ENCODE measurements around the gene TNK2. TPM values are rescaled to one million over a fixed set of nuclear protein-coding genes. Genes with fewer than 3 reads are reported as not detected.
"Not testable (repeated sequence)": the region's sequence is repeated elsewhere in the genome, so short reads cannot be mapped to it uniquely, and the experiment has no call there.

The TNK2 gene
- total RNA-seq, 1 donor from 2014 or later, result 11.3 TPM

DNA sequence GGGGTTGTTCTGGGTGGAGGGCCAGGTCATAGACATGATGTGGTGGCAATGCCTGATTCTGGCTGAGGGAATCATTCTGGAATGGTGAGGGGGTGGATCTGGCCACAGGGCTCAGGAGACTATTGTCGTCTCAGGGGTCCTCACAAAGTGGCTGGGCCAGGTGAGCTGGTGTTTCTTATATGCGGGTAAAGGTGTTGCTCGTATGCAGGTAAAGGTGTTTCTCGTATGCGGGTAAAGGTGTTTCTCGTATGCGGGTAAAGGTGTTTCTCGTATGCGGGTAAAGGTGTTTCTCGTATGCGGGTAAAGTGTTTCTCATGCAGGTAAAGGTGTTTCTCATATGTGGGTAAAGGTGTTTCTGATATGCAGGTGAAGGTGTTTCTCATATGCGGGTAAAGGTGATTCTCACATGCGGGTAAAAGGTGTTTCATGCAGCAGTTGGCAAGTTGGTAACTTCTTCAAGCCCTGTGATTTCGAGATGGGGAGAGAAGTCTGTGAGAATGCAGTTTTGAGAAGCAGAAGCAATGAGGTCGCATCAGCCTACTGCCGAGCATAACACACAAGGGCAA, 86.1 kb downstream of the TNK2 start:
- no peak for DNase-seq (ENCODE audit: low read depth in 2 of 2)

DNA sequence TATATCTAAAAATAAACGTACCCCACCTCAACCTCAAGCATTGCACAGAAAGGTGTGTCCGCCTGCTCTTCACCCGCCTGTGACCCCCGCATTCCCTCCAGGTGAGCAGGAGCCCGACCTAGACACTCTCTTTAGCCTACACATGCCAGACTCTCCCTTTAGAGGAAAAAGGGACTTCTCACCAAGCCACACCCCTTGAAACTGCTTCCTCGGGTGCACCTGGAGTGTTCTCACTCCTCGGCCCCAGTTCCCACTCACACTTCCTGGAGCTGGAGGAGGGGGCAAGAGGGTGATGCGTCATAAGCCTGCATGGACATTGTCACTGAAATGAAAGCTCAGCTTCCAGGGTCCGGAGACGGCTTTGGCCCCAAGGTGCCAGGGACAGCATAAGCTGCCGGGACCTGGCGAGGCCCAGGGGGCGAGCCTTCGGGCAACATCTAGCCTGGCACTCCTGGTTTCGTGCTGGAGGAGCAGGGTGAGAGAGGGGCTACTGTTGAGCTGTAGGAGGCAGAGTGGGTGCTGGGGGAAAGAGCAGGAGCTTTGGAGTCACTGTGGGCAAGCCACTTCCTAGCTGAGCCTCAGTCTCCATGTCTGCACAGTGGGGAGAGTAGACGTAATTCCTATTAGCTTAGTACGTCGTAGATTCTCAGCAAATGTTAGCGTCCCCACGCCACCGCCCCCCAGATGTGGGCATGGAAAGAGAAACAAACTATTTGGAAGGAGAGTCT, 86.8 kb downstream of the TNK2 start:
- DNase-seq (ENCODE audit: low read depth in 2 of 2), result no peak

DNA sequence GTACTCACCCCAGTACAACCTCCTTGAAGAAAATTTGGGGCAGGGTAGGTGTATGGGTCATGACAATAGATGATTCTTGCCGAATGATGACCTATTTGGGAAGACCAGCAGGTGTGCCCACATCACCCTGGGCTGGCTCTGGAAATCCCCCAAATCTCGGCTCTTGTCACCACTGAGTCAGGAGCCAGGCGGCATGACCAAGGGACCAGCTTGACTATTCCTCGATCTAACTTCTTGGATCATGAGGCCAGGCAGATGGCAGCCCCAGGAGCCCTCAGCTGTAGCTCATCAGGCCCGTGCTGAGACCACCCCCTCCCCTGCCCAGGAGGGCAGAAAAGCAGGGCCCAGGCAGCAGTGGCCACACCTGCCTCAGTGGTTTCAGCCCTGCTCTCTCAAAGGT, 87.5 kb downstream of the TNK2 start:
- no peak for DNase-seq (ENCODE audit: low read depth in 2 of 2)

DNA sequence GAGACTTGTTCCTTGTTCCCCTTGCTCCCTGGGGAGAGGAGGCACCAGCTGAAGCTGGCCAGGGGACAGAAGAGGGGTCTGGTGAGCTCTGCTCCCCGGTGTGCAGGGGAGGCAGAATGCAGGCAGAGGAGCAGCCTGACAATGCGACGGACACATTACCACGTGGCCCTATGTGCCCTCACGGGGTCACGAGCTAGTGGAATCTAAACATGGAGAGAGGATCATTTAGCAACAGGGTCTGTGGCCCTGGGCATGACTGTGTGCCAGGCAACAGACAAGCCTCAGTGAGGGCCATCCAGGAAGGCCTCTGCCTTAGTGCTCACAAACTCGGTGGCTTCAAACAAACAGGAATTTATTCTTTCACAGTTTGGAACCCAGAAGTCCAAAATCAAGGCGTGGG, 88.2 kb downstream of the TNK2 start:
- no peak for DNase-seq (ENCODE audit: low read depth in 2 of 2)

DNA sequence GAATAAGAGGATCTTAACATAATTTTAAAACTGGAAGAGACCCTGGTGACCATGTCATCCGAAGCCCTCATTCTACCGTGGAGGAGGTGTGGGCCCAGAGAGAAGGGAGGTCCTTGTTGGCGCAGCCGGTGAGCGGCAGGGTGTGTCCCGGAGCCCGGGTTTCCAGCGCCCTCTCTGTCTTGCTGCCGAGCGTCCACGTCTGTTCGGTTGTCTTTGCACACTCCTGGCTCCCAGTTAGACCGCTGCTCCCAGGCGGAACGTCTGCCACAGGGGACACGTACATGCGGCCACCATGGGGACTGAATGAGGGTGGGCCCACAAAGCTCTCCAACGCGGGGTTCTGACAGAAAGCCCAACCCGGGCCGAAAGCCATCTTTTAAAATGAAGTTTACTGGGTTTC, 90.0 kb downstream of the TNK2 start:
- DNase-seq (ENCODE audit: low read depth in 2 of 2), result no peak

DNA sequence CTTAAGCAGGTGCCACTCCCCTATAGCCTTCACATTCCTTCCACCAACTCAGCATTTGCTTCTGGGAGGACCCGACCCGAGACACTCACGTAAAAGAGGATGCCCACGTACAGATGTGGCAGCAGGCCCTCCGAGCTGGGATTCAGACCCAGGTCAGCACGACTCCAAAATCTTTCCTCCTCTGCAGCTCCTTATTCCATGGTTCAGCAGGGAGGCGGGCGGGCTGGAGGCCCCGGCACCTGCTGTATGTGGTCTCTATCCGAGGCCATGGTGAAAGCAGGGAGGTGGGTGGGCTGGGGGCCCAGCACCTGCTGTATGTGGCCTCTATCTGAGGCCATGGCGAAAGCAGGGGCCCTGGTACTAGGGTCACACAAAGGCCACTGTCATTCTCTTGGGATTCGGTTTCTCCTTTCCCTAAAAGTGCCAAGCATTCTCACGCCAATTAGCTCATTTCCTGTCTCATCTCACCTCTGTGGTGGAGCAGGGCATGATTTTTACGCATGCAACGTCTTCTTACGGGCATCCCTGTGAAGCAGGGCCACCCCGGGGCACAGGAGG, 90.7 kb downstream of the TNK2 start:
- no peak for DNase-seq (ENCODE audit: low read depth in 2 of 2)

DNA sequence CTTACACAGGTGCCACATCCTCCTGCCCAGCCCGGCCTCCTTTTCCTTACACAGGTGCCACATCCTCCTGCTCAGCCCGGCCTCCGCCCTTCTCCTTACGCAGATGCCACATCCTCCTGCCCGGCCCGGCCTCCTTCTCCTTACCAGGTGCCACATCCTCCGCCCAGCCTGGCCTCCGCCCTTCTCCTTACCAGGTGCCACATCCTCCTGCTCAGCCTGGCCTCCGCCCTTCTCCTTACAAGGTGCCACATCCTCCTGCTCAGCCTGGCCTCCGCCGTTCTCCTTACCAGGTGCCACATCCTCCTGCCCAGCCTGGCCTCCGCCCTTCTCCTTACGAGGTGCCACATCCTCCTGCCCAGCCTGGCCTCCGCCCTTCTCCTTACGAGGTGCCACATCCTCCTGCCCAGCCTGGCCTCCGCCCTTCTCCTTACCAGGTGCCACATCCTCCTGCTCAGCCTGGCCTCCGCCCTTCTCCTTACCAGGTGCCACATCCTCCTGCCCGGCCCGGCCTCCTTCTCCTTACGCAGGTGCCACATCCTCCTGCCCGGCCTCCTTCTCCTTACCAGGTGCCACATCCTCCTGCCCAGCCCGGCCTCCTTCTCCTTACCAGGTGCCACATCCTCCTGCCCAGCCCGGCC, 92.0 kb downstream of the TNK2 start:
- not testable (repeated sequence) for DNase-seq (ENCODE audit: low read depth in 2 of 2)

DNA sequence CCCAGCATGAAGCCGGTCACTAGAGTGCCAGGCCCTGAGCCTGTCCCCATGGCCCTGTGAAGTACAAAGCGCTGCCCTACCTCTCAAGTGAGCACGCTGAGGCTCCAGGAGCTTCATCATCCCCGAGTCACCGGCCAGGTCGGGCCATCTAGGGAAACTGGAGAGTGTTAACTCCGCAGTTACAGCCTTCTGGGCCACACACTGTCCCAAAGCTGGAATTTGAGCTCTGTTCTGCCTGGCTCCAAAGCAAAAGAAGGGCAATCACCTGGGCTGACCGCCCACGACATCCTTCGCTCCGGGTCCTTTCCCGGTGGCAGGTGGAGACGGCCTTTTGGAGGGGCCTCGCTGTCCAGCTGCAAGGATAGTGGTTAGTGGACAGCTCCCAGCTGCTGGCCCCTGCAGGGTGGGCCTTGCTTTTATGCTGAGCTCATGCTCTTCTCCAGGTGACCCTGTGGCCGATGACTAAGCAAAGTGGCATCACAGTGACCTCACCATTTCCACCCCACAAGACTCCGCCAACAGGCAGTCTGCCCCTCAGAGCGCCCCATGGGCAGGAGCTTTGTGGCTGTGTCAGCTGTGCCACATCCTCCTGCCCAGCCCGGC, 93.1 kb downstream of the TNK2 start:
- DNase-seq (ENCODE audit: low read depth in 2 of 2), result no peak

DNA sequence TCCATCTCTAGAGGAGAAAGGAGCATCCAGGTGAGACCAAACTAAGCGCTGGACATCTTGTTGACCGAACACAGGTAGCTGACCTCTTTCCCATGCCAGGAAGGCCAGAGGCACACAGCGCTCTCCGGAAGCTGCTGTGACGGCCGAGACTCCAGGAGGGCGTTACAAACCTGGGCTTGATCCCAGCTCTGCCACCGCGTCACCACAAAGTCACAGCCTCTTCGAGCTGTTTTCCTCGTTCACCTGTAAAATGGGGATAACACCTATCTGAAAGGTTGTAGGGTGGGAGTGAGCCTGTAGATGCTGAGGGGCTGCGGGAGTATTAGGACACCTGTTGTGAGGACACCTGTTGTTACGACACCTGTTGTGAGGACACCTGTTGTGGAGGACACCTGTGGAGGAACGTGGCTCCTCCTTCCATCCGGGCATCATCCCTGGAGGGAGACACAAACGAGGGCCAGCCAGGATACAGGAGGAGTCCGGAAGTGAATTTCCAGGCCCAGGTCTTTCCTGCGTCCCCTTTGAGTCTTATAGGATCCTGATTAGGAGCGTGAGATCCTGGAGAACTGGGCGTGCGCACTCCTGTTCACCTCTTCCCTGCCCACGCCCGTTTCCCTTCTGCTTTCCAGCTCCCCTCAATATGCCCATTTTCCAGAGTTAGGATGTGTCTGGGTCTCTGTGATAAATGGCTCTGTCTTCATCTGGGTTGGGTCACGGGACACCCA, 94.3 kb downstream of the TNK2 start:
- no peak for DNase-seq (ENCODE audit: low read depth in 2 of 2)

Other genes starting within 250 kb of the TNK2 start
- under 0.01 TPM in 1 of 2 replicates, not detected in the other for gene MUC20, start 187.6 kb downstream of the TNK2 start, total RNA-seq
- gene MUC4, start 96.6 kb downstream of the TNK2 start, total RNA-seq, result not detected in 2 replicates
- 99.6 and 160 TPM in 2 replicates for gene TFRC, start 173.5 kb upstream of the TNK2 start, total RNA-seq

Measured in dermis microvascular lymphatic vessel endothelial cell (primary cell).